Measurements from ENCODE around the gene INTS1.

Gene INTS1

GRCh38 chr7:1423264-1423811 is 80.9 kb downstream of the INTS1 start:
- no peak for TF ChIP-seq CTCF (IDR thresholded peaks at IDR 0.05; ENCODE audit: borderline replicate concordance, insufficient read depth, low read depth, low read length)
- no peak overlapping the region for H3K4me3 ChIP-seq (ENCODE audit: low read depth, low read length)

- H3K4me3 ChIP-seq (ENCODE audit: low read depth, low read length), result no peak overlapping the region
- TF ChIP-seq CTCF (IDR thresholded peaks at IDR 0.05; ENCODE audit: borderline replicate concordance, insufficient read depth, low read depth, low read length), result no peak
Measured at GRCh38 chr7:1422512-1423263, 81.5 kb downstream of the INTS1 start.

- TF ChIP-seq CTCF (IDR thresholded peaks at IDR 0.05; ENCODE audit: borderline replicate concordance, insufficient read depth, low read depth, low read length), result no peak
- H3K4me3 ChIP-seq (ENCODE audit: low read depth, low read length), result no peak overlapping the region
Measured at GRCh38 chr7:1421946-1422345, 82.2 kb downstream of the INTS1 start.

GRCh38 chr7:1421020-1421790 is 83.0 kb downstream of the INTS1 start:
- H3K4me3 ChIP-seq (ENCODE audit: low read depth, low read length), result no peak overlapping the region
- TF ChIP-seq CTCF (IDR thresholded peaks at IDR 0.05; ENCODE audit: borderline replicate concordance, insufficient read depth, low read depth, low read length), result no peak
